ENCODE measurements around the gene CMIP. TPM values are rescaled to one million over a fixed set of nuclear protein-coding genes. Genes with fewer than 3 reads are reported as not detected.

Gene CMIP
- total RNA-seq, 3 donors from 2014 or later: 73.3 to 127 (median 79.8) TPM

DNA sequence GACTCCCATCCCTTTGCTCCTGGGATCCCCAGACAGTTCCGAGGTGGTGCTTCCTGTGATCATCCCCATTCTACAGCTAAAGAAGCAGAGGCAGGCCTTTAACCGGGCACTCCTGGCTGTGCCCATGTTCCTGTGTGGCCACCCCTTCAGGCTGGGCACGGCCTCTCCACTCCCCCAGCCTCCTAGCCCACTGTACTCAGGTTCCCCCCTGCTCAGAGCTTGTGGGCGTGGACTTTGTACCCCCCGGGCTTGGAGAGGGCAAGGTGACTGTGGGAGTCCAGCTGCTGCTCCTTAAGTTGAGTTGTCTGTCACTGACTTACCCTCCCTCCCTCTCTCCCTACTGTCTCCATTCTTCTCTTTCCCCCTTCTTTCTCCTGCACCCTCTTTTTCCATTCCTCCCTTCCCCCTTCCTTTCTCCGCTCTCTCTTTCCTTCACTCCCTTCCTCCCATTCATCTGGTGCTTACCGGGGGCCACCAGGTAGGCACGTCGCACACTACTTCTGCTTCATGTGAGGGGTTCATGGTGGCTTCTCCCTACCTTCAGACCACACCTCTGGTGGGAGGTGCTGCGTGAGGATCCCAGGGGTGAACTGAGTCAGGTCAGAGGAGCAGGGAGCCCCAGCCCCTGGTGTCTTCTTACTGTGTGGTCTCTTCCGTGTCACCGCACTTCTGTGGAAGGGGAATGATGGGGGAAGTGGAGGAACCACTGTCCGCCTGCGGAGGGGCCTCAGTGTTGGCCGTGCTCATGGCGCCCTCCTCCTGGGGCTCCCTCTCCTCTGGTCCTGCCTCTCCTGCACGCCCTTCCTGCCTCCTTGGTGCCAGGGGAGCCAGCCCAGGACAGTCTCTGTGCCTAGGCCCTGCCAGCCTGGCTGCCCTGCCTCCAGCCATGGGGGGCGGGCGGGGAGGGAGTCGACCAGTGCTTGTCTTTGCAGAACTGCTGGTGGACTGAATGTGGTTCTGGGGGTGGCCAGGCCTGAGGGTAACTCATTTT is 29.7 kb downstream of the CMIP start:
- Histone ChIP-seq H3K4me3 (no peak overlapping the region), H3K9me3 (no peaks in the 10 kb centered on the region), H3K36me3 (ENCODE audit: low read depth) (no peaks in the 10 kb centered on the region), H3K4me1 (ENCODE audit: low read depth) (peaks cover 31% of the 10 kb centered on the region)
- intact Hi-C loops (cut with DNase I, micrococcal nuclease): no loop called here
- ATAC-seq (no peak), DNase-seq (no peak)
- TF ChIP-seq, protein P1, sequence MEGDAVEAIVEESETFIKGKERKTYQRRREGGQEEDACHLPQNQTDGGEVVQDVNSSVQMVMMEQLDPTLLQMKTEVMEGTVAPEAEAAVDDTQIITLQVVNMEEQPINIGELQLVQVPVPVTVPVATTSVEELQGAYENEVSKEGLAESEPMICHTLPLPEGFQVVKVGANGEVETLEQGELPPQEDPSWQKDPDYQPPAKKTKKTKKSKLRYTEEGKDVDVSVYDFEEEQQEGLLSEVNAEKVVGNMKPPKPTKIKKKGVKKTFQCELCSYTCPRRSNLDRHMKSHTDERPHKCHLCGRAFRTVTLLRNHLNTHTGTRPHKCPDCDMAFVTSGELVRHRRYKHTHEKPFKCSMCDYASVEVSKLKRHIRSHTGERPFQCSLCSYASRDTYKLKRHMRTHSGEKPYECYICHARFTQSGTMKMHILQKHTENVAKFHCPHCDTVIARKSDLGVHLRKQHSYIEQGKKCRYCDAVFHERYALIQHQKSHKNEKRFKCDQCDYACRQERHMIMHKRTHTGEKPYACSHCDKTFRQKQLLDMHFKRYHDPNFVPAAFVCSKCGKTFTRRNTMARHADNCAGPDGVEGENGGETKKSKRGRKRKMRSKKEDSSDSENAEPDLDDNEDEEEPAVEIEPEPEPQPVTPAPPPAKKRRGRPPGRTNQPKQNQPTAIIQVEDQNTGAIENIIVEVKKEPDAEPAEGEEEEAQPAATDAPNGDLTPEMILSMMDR (IDR thresholded peaks at IDR 0.05): no peak

DNA sequence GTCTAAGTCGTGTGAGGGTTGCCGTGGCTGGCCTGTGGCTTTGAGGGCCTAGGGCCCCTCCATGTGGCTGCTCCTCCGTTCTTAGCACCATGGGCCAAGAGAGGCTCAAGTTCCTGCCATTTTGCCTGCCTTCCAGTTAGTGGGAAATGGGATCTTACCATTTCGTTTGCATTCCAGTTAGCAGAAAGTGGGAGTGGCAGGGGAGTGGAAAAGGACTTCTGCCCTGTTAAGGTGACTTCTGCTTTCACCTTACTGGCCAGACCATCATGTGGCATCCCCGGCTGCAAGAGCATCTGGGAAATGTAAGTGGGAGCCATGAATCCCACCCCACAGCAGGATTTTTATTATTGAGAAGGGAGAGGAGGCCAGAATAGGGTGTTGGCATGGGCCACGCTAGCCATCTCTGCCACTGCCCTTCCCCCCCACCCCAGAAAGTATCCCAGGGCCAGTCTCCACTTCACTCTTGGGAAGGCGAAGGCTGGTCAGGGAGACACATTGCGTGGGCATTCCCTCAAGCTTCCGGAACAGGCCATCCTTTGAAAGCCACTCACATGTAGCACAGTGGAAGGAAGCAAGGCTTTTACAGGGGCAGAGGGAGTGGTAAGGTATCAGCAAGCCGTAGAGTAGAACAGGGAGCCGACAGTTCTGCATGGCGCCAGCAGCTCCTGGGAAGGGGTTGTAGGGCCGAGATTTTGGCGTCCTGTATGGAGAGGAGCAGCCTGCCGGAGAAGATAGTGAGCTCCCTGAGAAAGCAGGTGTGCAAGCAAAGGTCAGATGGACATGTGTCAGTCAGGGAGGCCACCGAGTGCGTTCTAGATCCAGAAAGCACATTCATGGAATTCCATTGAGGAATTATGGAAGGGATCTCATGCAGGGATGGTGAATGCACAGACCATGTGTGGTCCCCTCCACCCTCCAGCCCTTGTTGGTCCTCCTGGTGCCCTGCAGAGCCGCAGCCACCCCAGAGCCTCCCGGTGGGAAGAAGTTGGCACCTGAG is 33.4 kb downstream of the CMIP start:
- peaks cover 36% of the 10 kb centered on the region for H3K4me1 ChIP-seq (ENCODE audit: low read depth)
- ATAC-seq (peak; percentile 7), DNase-seq (no peak)
- no peaks in the 10 kb centered on the region for H3K9me3 ChIP-seq
- H3K36me3 ChIP-seq (ENCODE audit: low read depth): no peaks in the 10 kb centered on the region
- no peak overlapping the region for H3K4me3 ChIP-seq
- TF ChIP-seq, protein P1 (IDR thresholded peaks at IDR 0.05): no peak
- intact Hi-C loops (cut with DNase I, micrococcal nuclease): no loop called here

DNA sequence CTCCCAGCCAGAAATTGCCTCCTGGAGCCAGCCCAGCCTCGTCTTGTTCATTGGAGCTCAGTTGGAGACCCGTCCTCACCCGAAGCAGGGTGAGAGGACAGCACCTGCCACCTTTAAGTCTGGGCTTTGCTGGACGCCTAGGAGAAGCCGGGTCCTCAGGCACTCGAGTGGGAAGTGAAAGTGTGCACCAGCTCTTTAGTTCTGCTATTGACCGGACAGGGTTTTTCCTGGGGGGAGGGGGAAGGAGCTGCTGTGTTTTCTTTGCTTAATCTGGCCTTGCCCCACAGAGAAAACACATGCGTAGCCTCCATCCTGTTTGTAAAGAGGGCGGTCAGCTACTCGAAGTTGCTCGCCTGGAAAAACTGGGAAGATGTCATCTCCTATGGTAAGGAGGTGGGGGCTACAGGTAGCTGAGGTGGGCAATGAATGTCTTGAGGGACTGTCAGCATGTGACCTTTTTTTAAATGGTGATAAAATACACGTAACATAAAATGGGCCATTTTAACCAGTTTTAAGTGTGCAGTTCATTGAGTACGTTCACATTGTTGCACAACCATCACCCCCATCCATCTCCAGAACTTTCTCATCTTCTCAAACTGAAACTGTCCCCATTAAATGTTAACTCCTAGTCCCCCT is 34.4 kb downstream of the CMIP start:
- Histone ChIP-seq H3K36me3 (ENCODE audit: low read depth) (no peaks in the 10 kb centered on the region), H3K4me3 (no peak overlapping the region), H3K9me3 (no peaks in the 10 kb centered on the region), H3K4me1 (ENCODE audit: low read depth) (peaks cover 35% of the 10 kb centered on the region)
- intact Hi-C loops (cut with DNase I, micrococcal nuclease): no loop called here
- TF ChIP-seq, protein P1 (IDR thresholded peaks at IDR 0.05): no peak
- DNase-seq (peak in 1 of 3 donors; percentile 78), ATAC-seq (peak; percentile 62)

DNA sequence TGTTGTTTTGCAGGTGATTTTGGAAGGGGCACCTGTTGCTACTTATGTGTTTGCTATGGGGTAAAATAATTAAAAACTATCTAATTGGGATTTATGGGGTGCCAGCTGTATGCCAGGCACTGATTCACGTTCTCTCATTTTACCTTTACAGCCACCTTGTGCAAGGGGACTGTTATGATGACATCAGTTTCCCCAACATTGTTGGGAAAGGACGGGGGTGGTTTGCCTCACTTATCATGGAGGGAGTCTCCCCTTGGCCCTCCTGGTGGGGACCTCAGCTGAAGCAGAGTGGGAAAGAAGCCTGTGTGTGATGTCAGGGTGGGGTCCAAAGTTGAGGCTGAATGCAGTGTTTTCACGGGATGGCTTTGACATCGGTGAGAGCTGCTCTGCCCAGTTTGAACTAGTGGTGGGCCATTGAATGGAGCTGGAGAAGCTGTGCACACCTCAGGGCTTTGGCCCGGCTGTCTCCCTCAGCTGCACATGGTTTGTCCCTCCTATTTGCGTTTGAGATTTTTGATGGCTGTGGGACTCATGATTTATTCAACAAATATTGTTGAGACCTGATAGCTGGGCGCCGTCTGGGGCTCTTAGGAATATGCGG is 36.1 kb downstream of the CMIP start:
- no peak for DNase-seq
- Histone ChIP-seq H3K36me3 (ENCODE audit: low read depth) (no peaks in the 10 kb centered on the region), H3K4me1 (ENCODE audit: low read depth) (peaks cover 44% of the 10 kb centered on the region), H3K9me3 (no peaks in the 10 kb centered on the region), H3K4me3 (no peak overlapping the region)
- TF ChIP-seq, protein P1 (IDR thresholded peaks at IDR 0.05): no peak
- no peak for ATAC-seq
- intact Hi-C loops (cut with DNase I, micrococcal nuclease): no loop called here

Data from mucosa of descending colon (tissue), 3 donors.